HEK293 (cell line): Measurements from ENCODE around the gene ARHGEF28.

Experiments used
- CTCF ChIA-PET: fragments of 350-600 bp; formaldehyde crosslinking; extraction: SDS; loops from one replicate; lab custom pipeline; 2021; ENCODE audit warnings: antibody characterized with exemption; lab: Yijun Ruan, JAX
- POLR2A ChIA-PET: fragments of 300-600 bp; formaldehyde crosslinking; extraction: SDS; loops from one replicate; lab custom pipeline; 2020; ENCODE audit warnings: antibody characterized with exemption, inconsistent platforms; lab: Yijun Ruan, JAX
- H3K27ac ChIP-seq: fragments of 200-500 bp; sonication (Bioruptor generic); 2 replicates; pipeline ENCODE4 v1.5.1; 2014; ENCODE audit warnings: low read depth, low read length, control low read depth, inconsistent platforms; ENCODE audit errors: extremely low read depth
- H3K36me3 ChIP-seq, 2 experiments: fragments of 200-500 bp in 1 of 2; sonication (Bioruptor generic) in 1 of 2; 1 replicate in 1 of 2; 2 replicates in 1 of 2; pipeline ENCODE4 v1.5.1; 2014 to 2017; ENCODE audit warnings: inconsistent platforms in 2 of 2, low read length in 2 of 2; ENCODE audit not compliant: control insufficient read depth in 2 of 2, insufficient read depth in 1 of 2
- H3K4me1 ChIP-seq: fragments of 200-500 bp; sonication (Bioruptor generic); 2 replicates; pipeline ENCODE4 v1.5.1; 2014; ENCODE audit warnings: mild to moderate bottlenecking, low read length, inconsistent platforms; ENCODE audit not compliant: control insufficient read depth, insufficient read depth
- H3K4me3 ChIP-seq: 2 replicates; pipeline ENCODE4 v1.5.1; 2011; ENCODE audit warnings: low read depth, mild to moderate bottlenecking, control low read depth, low read length, moderate library complexity
- H3K9me3 ChIP-seq: fragments of 200-500 bp; sonication (Bioruptor generic); 2 replicates; pipeline ENCODE4 v1.5.1; 2014; ENCODE audit warnings: low read depth, low read length, inconsistent platforms; ENCODE audit not compliant: control insufficient read depth, insufficient read depth
- CTCF ChIP-seq: fragments of 450-650 bp; formaldehyde crosslinking; IDR thresholded peaks from 2 replicates; pipeline ENCODE4 v1.5.1; 2016; ENCODE audit warnings: missing biosample characterization, missing genetic modification characterization
- GLI2 ChIP-seq: fragments of 450-650 bp; formaldehyde crosslinking; IDR thresholded peaks from 2 replicates; pipeline ENCODE4; 2017; ENCODE audit warnings: missing biosample characterization, missing genetic modification characterization, low read depth, borderline replicate concordance
- GLI4 ChIP-seq: fragments of 450-650 bp; formaldehyde crosslinking; IDR thresholded peaks from 2 replicates; pipeline ENCODE4 v1.5.1; 2016; ENCODE audit warnings: missing biosample characterization, missing genetic modification characterization
- IKZF3 ChIP-seq: fragments of 450-650 bp; IDR thresholded peaks from 2 replicates; pipeline ENCODE4 v1.5.0; 2018; ENCODE audit warnings: missing biosample characterization, mild to moderate bottlenecking, missing genetic modification characterization, moderate library complexity
- REPIN1 ChIP-seq: fragments of 450-650 bp; formaldehyde crosslinking; IDR thresholded peaks from 2 replicates; pipeline ENCODE4 v1.5.1; 2017; ENCODE audit warnings: missing biosample characterization, missing genetic modification characterization, low read depth
- SP3 ChIP-seq: fragments of 450-650 bp; formaldehyde crosslinking; IDR thresholded peaks from 2 replicates; pipeline ENCODE4 v1.5.1; 2016; ENCODE audit warnings: missing biosample characterization, missing genetic modification characterization
- TCF7L2 ChIP-seq: IDR thresholded peaks from 2 replicates; pipeline ENCODE4 v1.6.1; 2011; ENCODE audit warnings: low read depth, mild to moderate bottlenecking, inconsistent platforms, low read length, moderate library complexity, borderline replicate concordance
- ZBTB7A ChIP-seq: fragments of 450-650 bp; formaldehyde crosslinking; IDR thresholded peaks from 2 replicates; pipeline ENCODE4 v1.5.1; 2016; ENCODE audit warnings: low read depth, missing biosample characterization, missing genetic modification characterization
- ZNF10 ChIP-seq: fragments of 450-650 bp; formaldehyde crosslinking; IDR thresholded peaks from 2 replicates; pipeline ENCODE4 v1.5.1; 2017; ENCODE audit warnings: missing biosample characterization, missing genetic modification characterization
- ZNF114 ChIP-seq: fragments of 450-650 bp; formaldehyde crosslinking; IDR thresholded peaks from 2 replicates; pipeline ENCODE4 v1.5.0; 2017; ENCODE audit warnings: missing biosample characterization, missing genetic modification characterization
- ZNF121 ChIP-seq: fragments of 450-650 bp; formaldehyde crosslinking; IDR thresholded peaks from 2 replicates; pipeline ENCODE4 v1.5.1; 2016; ENCODE audit warnings: missing biosample characterization, missing genetic modification characterization
- ZNF132 ChIP-seq: fragments of 450-650 bp; formaldehyde crosslinking; IDR thresholded peaks from 2 replicates; pipeline ENCODE4 v1.5.1; 2017; ENCODE audit warnings: missing biosample characterization, missing genetic modification characterization, borderline replicate concordance
- ZNF140 ChIP-seq: fragments of 450-650 bp; formaldehyde crosslinking; IDR thresholded peaks from 2 replicates; pipeline ENCODE4 v1.5.1; 2016; ENCODE audit warnings: missing biosample characterization, missing genetic modification characterization
- ZNF169 ChIP-seq: fragments of 450-650 bp; formaldehyde crosslinking; IDR thresholded peaks from 2 replicates; pipeline ENCODE4 v1.5.1; 2016; ENCODE audit warnings: missing biosample characterization, missing genetic modification characterization
- ZNF2 ChIP-seq: fragments of 450-650 bp; formaldehyde crosslinking; IDR thresholded peaks from 2 replicates; pipeline ENCODE4 v1.5.1; 2016; ENCODE audit warnings: missing biosample characterization, missing genetic modification characterization
- ZNF221 ChIP-seq: fragments of 450-650 bp; formaldehyde crosslinking; IDR thresholded peaks from 2 replicates; pipeline ENCODE4 v1.5.1; 2017; ENCODE audit warnings: missing biosample characterization, missing genetic modification characterization, borderline replicate concordance
- ZNF239 ChIP-seq: fragments of 450-650 bp; formaldehyde crosslinking; IDR thresholded peaks from 2 replicates; pipeline ENCODE4 v1.5.1; 2016; ENCODE audit warnings: missing biosample characterization, missing genetic modification characterization
- ZNF302 ChIP-seq: fragments of 450-650 bp; formaldehyde crosslinking; IDR thresholded peaks from 2 replicates; pipeline ENCODE4 v1.5.1; 2016; ENCODE audit warnings: missing biosample characterization, missing genetic modification characterization, low read depth
- ZNF311 ChIP-seq: fragments of 450-650 bp; formaldehyde crosslinking; IDR thresholded peaks from 2 replicates; pipeline ENCODE4 v1.5.1; 2017; ENCODE audit warnings: missing biosample characterization, missing genetic modification characterization, borderline replicate concordance
- ZNF37A ChIP-seq: fragments of 450-650 bp; IDR thresholded peaks from 2 replicates; pipeline ENCODE4 v1.5.1; 2018; ENCODE audit warnings: missing biosample characterization, missing genetic modification characterization
- ZNF398 ChIP-seq: fragments of 450-650 bp; formaldehyde crosslinking; IDR thresholded peaks from 2 replicates; pipeline ENCODE4 v1.5.1; 2017; ENCODE audit warnings: missing biosample characterization, missing genetic modification characterization
- ZNF416 ChIP-seq: fragments of 450-650 bp; formaldehyde crosslinking; IDR thresholded peaks from 2 replicates; pipeline ENCODE4 v1.5.1; 2016; ENCODE audit warnings: missing biosample characterization, missing genetic modification characterization
- ZNF529 ChIP-seq: fragments of 450-650 bp; formaldehyde crosslinking; IDR thresholded peaks from 2 replicates; pipeline ENCODE4 v1.5.1; 2017; ENCODE audit warnings: missing genetic modification characterization, missing biosample characterization; ENCODE audit not compliant: insufficient replicate concordance
- ZNF555 ChIP-seq: fragments of 450-650 bp; formaldehyde crosslinking; conservative IDR thresholded peaks from 2 replicates; pipeline ENCODE4 v1.5.1; 2017; ENCODE audit warnings: missing biosample characterization, mild to moderate bottlenecking, missing genetic modification characterization, inconsistent platforms
- ZNF629 ChIP-seq: fragments of 450-650 bp; formaldehyde crosslinking; IDR thresholded peaks from 2 replicates; pipeline ENCODE4 v1.5.1; 2017; ENCODE audit warnings: missing biosample characterization, missing genetic modification characterization
- ZNF654 ChIP-seq: fragments of 450-650 bp; formaldehyde crosslinking; IDR thresholded peaks from 2 replicates; pipeline ENCODE4 v1.5.1; 2016; ENCODE audit warnings: low read depth, missing biosample characterization, missing genetic modification characterization
- ZNF660 ChIP-seq: fragments of 450-650 bp; IDR thresholded peaks from 2 replicates; pipeline ENCODE4 v1.5.1; 2018; ENCODE audit warnings: missing biosample characterization, mild to moderate bottlenecking, missing genetic modification characterization
- ZNF792 ChIP-seq: fragments of 450-650 bp; formaldehyde crosslinking; IDR thresholded peaks from 2 replicates; pipeline ENCODE4 v1.5.1; 2016; ENCODE audit warnings: missing biosample characterization, missing genetic modification characterization
- ZNF837 ChIP-seq: fragments of 450-650 bp; formaldehyde crosslinking; IDR thresholded peaks from 2 replicates; pipeline ENCODE4 v1.5.1; 2016; ENCODE audit warnings: missing biosample characterization, missing genetic modification characterization
- ZNF843 ChIP-seq: fragments of 450-650 bp; formaldehyde crosslinking; IDR thresholded peaks from 2 replicates; pipeline ENCODE4 v1.5.1; 2016; ENCODE audit warnings: missing biosample characterization, missing genetic modification characterization
- ZSCAN16 ChIP-seq: fragments of 450-650 bp; formaldehyde crosslinking; IDR thresholded peaks from 2 replicates; pipeline ENCODE4 v1.5.1; 2016; ENCODE audit warnings: missing biosample characterization, missing genetic modification characterization
- ZXDB ChIP-seq: fragments of 450-650 bp; formaldehyde crosslinking; IDR thresholded peaks from 2 replicates; pipeline ENCODE4 v1.5.1; 2016; ENCODE audit warnings: missing biosample characterization, missing genetic modification characterization
- TF ChIP-seq, protein P1 (sequence below): fragments of 450-650 bp; formaldehyde crosslinking; IDR thresholded peaks from 2 replicates; pipeline ENCODE4 v1.5.1; 2017; ENCODE audit warnings: missing biosample characterization, missing genetic modification characterization
- TF ChIP-seq, protein P2 (sequence below): fragments of 450-650 bp; formaldehyde crosslinking; IDR thresholded peaks from 2 replicates; pipeline ENCODE4 v1.5.1; 2017; ENCODE audit warnings: missing biosample characterization, missing genetic modification characterization

ARHGEF28 gene

DNA sequence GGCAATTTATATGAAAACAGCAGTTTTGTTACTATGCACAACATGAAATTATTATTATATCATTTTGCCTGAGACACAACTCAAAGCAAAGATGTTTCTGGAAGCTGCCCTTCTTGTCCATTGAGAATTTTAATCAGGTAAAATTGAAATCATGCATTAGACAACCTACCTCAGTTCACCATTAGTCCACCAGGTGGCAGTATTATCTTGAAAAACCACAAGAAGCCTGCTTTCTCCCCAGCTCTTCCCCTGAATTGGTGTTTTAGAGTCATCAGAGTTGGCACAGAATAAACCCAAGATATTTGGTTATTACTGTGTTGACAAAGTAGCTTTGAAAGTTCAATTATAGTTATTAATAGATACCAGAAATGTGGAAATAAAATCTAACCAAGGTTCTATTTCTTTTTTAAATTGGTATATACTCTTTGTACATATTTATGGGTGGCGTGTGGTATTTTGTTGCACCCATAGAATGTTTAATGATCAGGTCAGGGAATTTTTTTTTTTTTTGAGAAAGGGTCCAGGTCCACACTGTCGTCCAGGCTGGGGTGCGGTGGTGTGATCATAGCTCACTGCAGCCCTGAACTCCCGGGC is 34.8 kb upstream of the ARHGEF28 start:
- no peak for TF ChIP-seq ZNF837
- no peak for TF ChIP-seq ZNF398 (tag by site-specific recombination)
- no peak for TF ChIP-seq ZNF132 (tag by site-specific recombination)
- peak; percentile 91 for TF ChIP-seq ZNF654
- no peak for TF ChIP-seq ZNF311 (tag by site-specific recombination)
- no peak for TF ChIP-seq ZNF140 (tag by site-specific recombination)
- TF ChIP-seq ZNF121 (tag by site-specific recombination), result no peak
- TF ChIP-seq ZNF37A (tag by site-specific recombination), result no peak
- no peak for TF ChIP-seq GLI2 (tag by site-specific recombination)
- no peak for TF ChIP-seq ZNF416 (tag by site-specific recombination)
- TF ChIP-seq ZNF660 (tag by site-specific recombination), result 0 out of 2 replicates have a peak, but pooled peaks have one; percentile 53
- TF ChIP-seq ZNF221 (tag by site-specific recombination), result no peak
- TF ChIP-seq ZBTB7A (tag by site-specific recombination), result no peak
- TF ChIP-seq ZNF629 (tag by site-specific recombination), result no peak
- no peak for TF ChIP-seq REPIN1 (tag by site-specific recombination)
- TF ChIP-seq ZNF555 (tag by site-specific recombination), result no peak
- TF ChIP-seq TCF7L2, result no peak
- TF ChIP-seq ZNF239 (tag by site-specific recombination), result no peak
- no peak for TF ChIP-seq ZNF302 (tag by site-specific recombination)
- TF ChIP-seq GLI4, result no peak
- no peak for TF ChIP-seq ZNF792
- no peak for TF ChIP-seq ZNF114 (tag by site-specific recombination)
- no peak for TF ChIP-seq ZNF529
- TF ChIP-seq ZNF169 (tag by site-specific recombination), result no peak
- no peak for TF ChIP-seq ZXDB (tag by site-specific recombination)
- TF ChIP-seq SP3 (tag by site-specific recombination), result no peak; the same call in 1 of the 2 replicates
- no peak for TF ChIP-seq ZSCAN16 (tag by site-specific recombination)
- TF ChIP-seq IKZF3, result no peak
- peak; percentile 62 for TF ChIP-seq CTCF
- TF ChIP-seq ZNF10 (tag by site-specific recombination), result peak; percentile 65; the same call in 1 of the 2 replicates
- TF ChIP-seq, protein P1, sequence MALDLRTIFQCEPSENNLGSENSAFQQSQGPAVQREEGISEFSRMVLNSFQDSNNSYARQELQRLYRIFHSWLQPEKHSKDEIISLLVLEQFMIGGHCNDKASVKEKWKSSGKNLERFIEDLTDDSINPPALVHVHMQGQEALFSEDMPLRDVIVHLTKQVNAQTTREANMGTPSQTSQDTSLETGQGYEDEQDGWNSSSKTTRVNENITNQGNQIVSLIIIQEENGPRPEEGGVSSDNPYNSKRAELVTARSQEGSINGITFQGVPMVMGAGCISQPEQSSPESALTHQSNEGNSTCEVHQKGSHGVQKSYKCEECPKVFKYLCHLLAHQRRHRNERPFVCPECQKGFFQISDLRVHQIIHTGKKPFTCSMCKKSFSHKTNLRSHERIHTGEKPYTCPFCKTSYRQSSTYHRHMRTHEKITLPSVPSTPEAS (tag by site-specific recombination), result 0 out of 2 replicates have a peak, but pooled peaks have one; percentile 6
- 0 out of 2 replicates have a peak, but pooled peaks have one; percentile 33 for TF ChIP-seq ZNF2 (tag by site-specific recombination)
- no peak for TF ChIP-seq ZNF843 (tag by site-specific recombination)
- TF ChIP-seq, protein P2, sequence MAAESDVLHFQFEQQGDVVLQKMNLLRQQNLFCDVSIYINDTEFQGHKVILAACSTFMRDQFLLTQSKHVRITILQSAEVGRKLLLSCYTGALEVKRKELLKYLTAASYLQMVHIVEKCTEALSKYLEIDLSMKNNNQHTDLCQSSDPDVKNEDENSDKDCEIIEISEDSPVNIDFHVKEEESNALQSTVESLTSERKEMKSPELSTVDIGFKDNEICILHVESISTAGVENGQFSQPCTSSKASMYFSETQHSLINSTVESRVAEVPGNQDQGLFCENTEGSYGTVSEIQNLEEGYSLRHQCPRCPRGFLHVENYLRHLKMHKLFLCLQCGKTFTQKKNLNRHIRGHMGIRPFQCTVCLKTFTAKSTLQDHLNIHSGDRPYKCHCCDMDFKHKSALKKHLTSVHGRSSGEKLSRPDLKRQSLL (tag by site-specific recombination), result no peak
- TF ChIP-seq, all 188 proteins: peak for 6
- H3K36me3 ChIP-seq, result no peaks in the 10 kb centered on the region
- POLR2A ChIA-PET, result interaction anchor here (0.6 to 1.2 kb wide), 2 partner anchors 92 to 1050 kb away, joined by 3 read pairs; partner anchors contain the start of gene ENC1
- 0 out of 2 replicates have a peak, but pooled peaks cover 3% of the 10 kb centered on the region for H3K4me1 ChIP-seq
- CTCF ChIA-PET, result interaction anchor here (0.6 to 9.1 kb wide), 54 partner anchors 9 to 1328 kb away, joined by 3 to 258 read pairs (median 4); no protein-coding TSS in a partner anchor
- no peak overlapping the region for H3K27ac ChIP-seq
- H3K9me3 ChIP-seq, result no peaks in the 10 kb centered on the region
- no peak overlapping the region for H3K4me3 ChIP-seq
